K562 (cell line): Measurements from ENCODE around the gene MAP1LC3B2. TPM values are rescaled to one million over a fixed set of nuclear protein-coding genes. Genes with fewer than 3 reads are reported as not detected.

Experiments used
- ASH1L ChIP-seq: fragments of 450-650 bp; IDR thresholded peaks from 2 replicates; pipeline ENCODE4 v1.6.1; 2018; ENCODE audit warnings: borderline replicate concordance, mild to moderate bottlenecking, low read depth; ENCODE audit not compliant: partially characterized antibody
- DDX20 ChIP-seq: fragments of 450-650 bp; IDR thresholded peaks from 2 replicates; pipeline ENCODE4 v1.6.1; 2016; ENCODE audit warnings: missing genetic modification characterization, low read depth, mild to moderate bottlenecking, missing compliant biosample characterization, moderate library complexity
- DIDO1 ChIP-seq: fragments of 450-650 bp; IDR thresholded peaks from 2 replicates; pipeline ENCODE4 v1.6.1; 2016; ENCODE audit warnings: low read depth, missing biosample characterization, missing genetic modification characterization
- ILK ChIP-seq: fragments of 450-650 bp; IDR thresholded peaks from 2 replicates; pipeline ENCODE4 v1.6.1; 2016; ENCODE audit warnings: missing genetic modification characterization, low read depth, mild to moderate bottlenecking, missing compliant biosample characterization, moderate library complexity, borderline replicate concordance
- MTF1 ChIP-seq: fragments of 250-450 bp; sonication (Bioruptor Pico); IDR thresholded peaks from 2 replicates; pipeline ENCODE4 v1.9.0; 2021; ENCODE audit warnings: moderate library complexity, mild to moderate bottlenecking, inconsistent platforms, borderline replicate concordance
- NBN ChIP-seq: fragments of 450-650 bp; IDR thresholded peaks from 2 replicates; pipeline ENCODE4 v1.6.1; 2016; ENCODE audit warnings: low read depth, mild to moderate bottlenecking
- NR2C2 ChIP-seq, 2 experiments: fragments of 200-800 bp in 1 of 2; sonication (Bioruptor generic) in 1 of 2; sonication (generic) in 1 of 2; formaldehyde crosslinking in 1 of 2; IDR thresholded peaks; 2 replicates each; pipeline versions ENCODE4 v1.6.1 to v1.8.0; 2016 to 2022; ENCODE audit warnings: mild to moderate bottlenecking in 1 of 2, missing compliant biosample characterization in 1 of 2, missing genetic modification characterization in 1 of 2, missing genetic modification reagents in 1 of 2
- NR2F6 ChIP-seq: fragments of 450-650 bp; formaldehyde crosslinking; IDR thresholded peaks from 2 replicates; pipeline ENCODE4 v1.4.0; 2020; ENCODE audit warnings: mild to moderate bottlenecking
- NRF1 ChIP-seq, 2 experiments: fragments of 450-650 bp; IDR thresholded peaks in 1 of 2; conservative IDR thresholded peaks in 1 of 2; 2 replicates each; pipeline ENCODE4 v1.6.1; 2014; ENCODE audit warnings: mild to moderate bottlenecking in 2 of 2
- PHB ChIP-seq: fragments of 250-450 bp; sonication (Bioruptor Pico); IDR thresholded peaks from 2 replicates; pipeline ENCODE4 v1.5.0; 2021
- RB1 ChIP-seq: fragments of 450-650 bp; IDR thresholded peaks from 2 replicates; pipeline ENCODE4 v1.6.1; 2017; ENCODE audit warnings: low read depth, mild to moderate bottlenecking
- RBM39 ChIP-seq: fragments of 200-400 bp; formaldehyde crosslinking; optimal IDR thresholded peaks from 2 replicates; pipeline ENCODE3; 2018; ENCODE audit warnings: low read depth, low read length
- SIN3A ChIP-seq, 2 experiments: fragments of 150-350 bp in 1 of 2; IDR thresholded peaks; 2 replicates each; pipeline ENCODE4 v1.6.1; 2011 to 2016; ENCODE audit warnings: borderline replicate concordance in 2 of 2, low read depth in 2 of 2, low read length in 2 of 2, mild to moderate bottlenecking in 2 of 2, moderate library complexity in 2 of 2; ENCODE audit not compliant: control insufficient read depth in 1 of 2
- U2AF2 ChIP-seq: fragments of 200-400 bp; formaldehyde crosslinking; optimal IDR thresholded peaks from 2 replicates; pipeline ENCODE3; 2017; ENCODE audit warnings: low read depth, mild to moderate bottlenecking, low read length
- ZC3H8 ChIP-seq: fragments of 450-650 bp; IDR thresholded peaks from 2 replicates; pipeline ENCODE4 v1.6.1; 2017
- ZNF134 ChIP-seq: fragments of 250-450 bp; sonication (Bioruptor Pico); conservative IDR thresholded peaks from 2 replicates; pipeline ENCODE4 v1.4.0; 2020
- ZNF263 ChIP-seq: sonication (generic); formaldehyde crosslinking; IDR thresholded peaks from 2 replicates; pipeline ENCODE4 v1.8.0; 2022; ENCODE audit warnings: mild to moderate bottlenecking, missing genetic modification reagents, borderline replicate concordance
- ZNF41 ChIP-seq: fragments of 250-450 bp; sonication (Bioruptor Pico); conservative IDR thresholded peaks from 2 replicates; pipeline ENCODE4 v1.4.0; 2020; ENCODE audit warnings: mild to moderate bottlenecking
- ZNF584 ChIP-seq: fragments of 200-800 bp; sonication (Bioruptor generic); IDR thresholded peaks from 2 replicates; pipeline ENCODE4 v1.6.1; 2016; ENCODE audit warnings: low read depth, mild to moderate bottlenecking, missing genetic modification characterization, missing compliant biosample characterization
- ZNF699 ChIP-seq: fragments of 250-450 bp; sonication (Bioruptor Pico); IDR thresholded peaks from 2 replicates; pipeline ENCODE4 v1.8.0; 2021; ENCODE audit warnings: mild to moderate bottlenecking, moderate library complexity; ENCODE audit not compliant: insufficient replicate concordance
- polyA plus RNA-seq, 8 experiments: library from polyadenylated mRNA; depleted of rRNA in 4 of 8; stranded (reverse) in 5 of 8; unstranded in 3 of 8; fragments of >200 nt; fragmentation: Nextera tagmentation in 2 of 8; fragmentation: Illumina TruSeq in 1 of 8; extraction: Ambion mirVana in 2 of 8; extraction: Trizol in 1 of 8; gene quantifications; 2 replicates each; pipeline versions ENCODE4 v1.2.1 to v1.2.3, GENCODE V29; 2011 to 2014; ENCODE audit warnings: inconsistent platforms in 1 of 8, missing spikeins in 1 of 8
- total RNA-seq, 7 experiments: library from RNA; depleted of rRNA in 6 of 7; stranded (reverse); fragments of >200 nt in 6 of 7; fragmentation: Illumina TruSeq in 2 of 7; extraction: Trizol in 2 of 7; gene quantifications; 2 replicates each; pipeline versions ENCODE4 v1.2.1 to v1.2.3, GENCODE V29; 2011 to 2021; ENCODE audit warnings: low replicate concordance in 1 of 7
- TF ChIP-seq, protein P1 (sequence below): conservative IDR thresholded peaks from 2 replicates; pipeline ENCODE4 v1.6.1; 2011; ENCODE audit warnings: low read depth, mild to moderate bottlenecking, low read length; ENCODE audit not compliant: control insufficient read depth
- TF ChIP-seq, protein P2 (sequence below): fragments of 250-450 bp; sonication (Bioruptor Pico); IDR thresholded peaks from 2 replicates; pipeline ENCODE4 v1.9.0; 2021; ENCODE audit warnings: mild to moderate bottlenecking
- TF ChIP-seq, protein P3 (sequence below): fragments of 450-650 bp; IDR thresholded peaks from 2 replicates; pipeline ENCODE4 v1.7.0; 2016; ENCODE audit warnings: borderline replicate concordance

MAP1LC3B2 gene
- total and polyA plus RNA-seq, 9 of the 15 experiments (the other 6 are each of a cell fraction or from before 2014, with no cell fraction given): 0.53 to 2.8 (median 0.76) TPM; not detected in 2

DNA sequence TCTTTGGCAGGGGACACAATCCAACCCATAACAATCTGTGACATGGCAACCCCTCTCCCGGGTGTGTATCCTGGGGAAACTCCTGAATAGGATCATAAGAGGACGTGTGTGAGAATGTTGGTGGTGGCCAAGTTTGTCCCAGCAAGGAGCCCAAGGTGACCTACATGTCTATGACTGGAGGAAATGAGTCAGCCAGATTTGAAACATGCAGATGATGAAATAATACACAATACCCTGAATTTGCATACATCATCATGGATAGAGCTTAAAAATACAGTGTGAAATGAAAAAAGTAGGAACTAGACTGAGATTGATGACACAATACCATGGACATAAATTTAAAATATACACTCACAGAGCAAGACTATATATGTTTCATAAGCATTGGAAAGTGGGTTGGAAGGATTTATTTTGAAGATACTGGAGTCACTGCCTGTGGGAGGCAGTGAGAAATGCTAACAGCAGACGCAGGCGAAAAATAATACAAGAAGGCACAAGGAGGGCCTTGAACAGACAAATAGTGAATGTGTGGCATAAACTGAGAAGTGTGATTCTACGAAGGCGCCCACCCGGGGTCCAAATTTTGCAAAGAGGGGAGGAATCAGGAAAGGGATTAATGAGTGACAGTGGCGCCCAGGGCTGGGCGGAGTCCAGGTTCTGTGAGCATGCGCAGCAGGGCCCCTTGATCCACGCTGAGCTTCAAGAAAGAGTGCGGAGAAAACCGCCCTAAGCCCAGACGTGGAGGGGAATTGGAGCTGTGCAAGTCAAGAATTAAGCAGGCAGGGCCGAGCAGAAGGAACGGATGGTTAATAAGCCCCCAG is 7.0 kb upstream of the MAP1LC3B2 start (continued):
- TF ChIP-seq NR2C2 (CRISPR knock-in tag; IDR thresholded peaks at IDR 0.05) (no peak), NR2C2 (tag; IDR thresholded peaks at IDR 0.05) (peak; percentile 69), SIN3A (IDR thresholded peaks at IDR 0.05; ENCODE audit: borderline replicate concordance in 2 of 2, control insufficient read depth in 1 of 2, low read depth in 2 of 2, low read length in 2 of 2) (no peak), U2AF2 (no peak), ZNF134 (CRISPR knock-in tag) (no peak), RBM39 (no peak), NBN (peak; percentile 62), DIDO1 (tag) (peak; percentile 62; the same call in 1 of the 2 replicates), ZNF584 (CRISPR knock-in tag) (peak; percentile 93), ZNF41 (CRISPR knock-in tag) (no peak), NRF1 (conservative IDR thresholded peaks at IDR 0.05 in 1 of 2, IDR thresholded peaks at IDR 0.05 in 1 of 2) (peak; percentile 81 to 84), NR2F6 (CRISPR knock-in tag) (no peak), RB1 (no peak), ZNF263 (no peak), DDX20 (tag) (peak; percentile 65), PHB (CRISPR knock-in tag) (no peak), ILK (no peak; the same call in 1 of the 2 replicates), MTF1 (no peak), ZNF699 (CRISPR knock-in tag) (no peak), ASH1L (no peak), ZC3H8 (no peak)
- TF ChIP-seq, protein P1, sequence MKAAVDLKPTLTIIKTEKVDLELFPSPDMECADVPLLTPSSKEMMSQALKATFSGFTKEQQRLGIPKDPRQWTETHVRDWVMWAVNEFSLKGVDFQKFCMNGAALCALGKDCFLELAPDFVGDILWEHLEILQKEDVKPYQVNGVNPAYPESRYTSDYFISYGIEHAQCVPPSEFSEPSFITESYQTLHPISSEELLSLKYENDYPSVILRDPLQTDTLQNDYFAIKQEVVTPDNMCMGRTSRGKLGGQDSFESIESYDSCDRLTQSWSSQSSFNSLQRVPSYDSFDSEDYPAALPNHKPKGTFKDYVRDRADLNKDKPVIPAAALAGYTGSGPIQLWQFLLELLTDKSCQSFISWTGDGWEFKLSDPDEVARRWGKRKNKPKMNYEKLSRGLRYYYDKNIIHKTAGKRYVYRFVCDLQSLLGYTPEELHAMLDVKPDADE: no peak
- TF ChIP-seq, protein P2, sequence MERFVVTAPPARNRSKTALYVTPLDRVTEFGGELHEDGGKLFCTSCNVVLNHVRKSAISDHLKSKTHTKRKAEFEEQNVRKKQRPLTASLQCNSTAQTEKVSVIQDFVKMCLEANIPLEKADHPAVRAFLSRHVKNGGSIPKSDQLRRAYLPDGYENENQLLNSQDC: no peak
- TF ChIP-seq, protein P3, sequence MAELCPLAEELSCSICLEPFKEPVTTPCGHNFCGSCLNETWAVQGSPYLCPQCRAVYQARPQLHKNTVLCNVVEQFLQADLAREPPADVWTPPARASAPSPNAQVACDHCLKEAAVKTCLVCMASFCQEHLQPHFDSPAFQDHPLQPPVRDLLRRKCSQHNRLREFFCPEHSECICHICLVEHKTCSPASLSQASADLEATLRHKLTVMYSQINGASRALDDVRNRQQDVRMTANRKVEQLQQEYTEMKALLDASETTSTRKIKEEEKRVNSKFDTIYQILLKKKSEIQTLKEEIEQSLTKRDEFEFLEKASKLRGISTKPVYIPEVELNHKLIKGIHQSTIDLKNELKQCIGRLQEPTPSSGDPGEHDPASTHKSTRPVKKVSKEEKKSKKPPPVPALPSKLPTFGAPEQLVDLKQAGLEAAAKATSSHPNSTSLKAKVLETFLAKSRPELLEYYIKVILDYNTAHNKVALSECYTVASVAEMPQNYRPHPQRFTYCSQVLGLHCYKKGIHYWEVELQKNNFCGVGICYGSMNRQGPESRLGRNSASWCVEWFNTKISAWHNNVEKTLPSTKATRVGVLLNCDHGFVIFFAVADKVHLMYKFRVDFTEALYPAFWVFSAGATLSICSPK: no peak
